ENCODE measurements around the gene GALNS.

The GALNS gene

GRCh38 chr16:88877564-88878289 is 21.0 kb upstream of the GALNS start:
- no peak for ATAC-seq
- TF ChIP-seq BACH2 (CRISPR knock-in tag; IDR thresholded peaks at IDR 0.05; ENCODE audit: borderline replicate concordance) (no peak), PPARA (CRISPR knock-in tag; IDR thresholded peaks at IDR 0.05; ENCODE audit: borderline replicate concordance) (no peak), ARNTL (CRISPR knock-in tag; IDR thresholded peaks at IDR 0.05; ENCODE audit: borderline replicate concordance, low read depth) (no peak), ESRRG (CRISPR knock-in tag; IDR thresholded peaks at IDR 0.05) (no peak), GLIS3 (CRISPR knock-in tag; IDR thresholded peaks at IDR 0.05) (no peak), CREB5 (CRISPR knock-in tag; IDR thresholded peaks at IDR 0.05; ENCODE audit: low read depth) (no peak), PATZ1 (CRISPR knock-in tag; IDR thresholded peaks at IDR 0.05; ENCODE audit: borderline replicate concordance) (no peak), ZNF565 (CRISPR knock-in tag; conservative IDR thresholded peaks at IDR 0.05; ENCODE audit: low read depth) (no peak), ISL1 (CRISPR knock-in tag; IDR thresholded peaks at IDR 0.05) (no peak), ZNF8 (CRISPR knock-in tag; IDR thresholded peaks at IDR 0.05) (no peak), TOX (CRISPR knock-in tag; IDR thresholded peaks at IDR 0.05; ENCODE audit: borderline replicate concordance) (no peak)

GRCh38 chr16:88876942-88877526 is 20.3 kb upstream of the GALNS start:
- TF ChIP-seq GLIS3 (CRISPR knock-in tag; IDR thresholded peaks at IDR 0.05) (no peak), ESRRG (CRISPR knock-in tag; IDR thresholded peaks at IDR 0.05) (no peak), PPARA (CRISPR knock-in tag; IDR thresholded peaks at IDR 0.05; ENCODE audit: borderline replicate concordance) (no peak), SNAI2 (CRISPR knock-in tag; IDR thresholded peaks at IDR 0.05) (no peak), POU6F1 (CRISPR knock-in tag; IDR thresholded peaks at IDR 0.05; ENCODE audit: borderline replicate concordance, low read depth) (no peak)
- ATAC-seq = no peak

- no peak for ATAC-seq
- TF ChIP-seq PPARA (CRISPR knock-in tag; IDR thresholded peaks at IDR 0.05; ENCODE audit: borderline replicate concordance) (no peak), ARNTL (CRISPR knock-in tag; IDR thresholded peaks at IDR 0.05; ENCODE audit: borderline replicate concordance, low read depth) (no peak), PATZ1 (CRISPR knock-in tag; IDR thresholded peaks at IDR 0.05; ENCODE audit: borderline replicate concordance) (no peak), GLIS3 (CRISPR knock-in tag; IDR thresholded peaks at IDR 0.05) (no peak), ZC3H10 (CRISPR knock-in tag; IDR thresholded peaks at IDR 0.05) (no peak), CREB5 (CRISPR knock-in tag; IDR thresholded peaks at IDR 0.05; ENCODE audit: low read depth) (no peak), ZNF565 (CRISPR knock-in tag; conservative IDR thresholded peaks at IDR 0.05; ENCODE audit: low read depth) (no peak), TSHZ2 (CRISPR knock-in tag; IDR thresholded peaks at IDR 0.05) (no peak), SNAI2 (CRISPR knock-in tag; IDR thresholded peaks at IDR 0.05) (no peak), ESRRG (CRISPR knock-in tag; IDR thresholded peaks at IDR 0.05) (no peak), ZNF8 (CRISPR knock-in tag; IDR thresholded peaks at IDR 0.05) (no peak), ZFP3 (CRISPR knock-in tag; IDR thresholded peaks at IDR 0.05) (no peak), ISL1 (CRISPR knock-in tag; IDR thresholded peaks at IDR 0.05) (no peak), BACH2 (CRISPR knock-in tag; IDR thresholded peaks at IDR 0.05; ENCODE audit: borderline replicate concordance) (no peak), OSR1 (CRISPR knock-in tag; IDR thresholded peaks at IDR 0.05) (no peak), CSRNP3 (CRISPR knock-in tag; IDR thresholded peaks at IDR 0.05) (no peak), ZFP30 (CRISPR knock-in tag; IDR thresholded peaks at IDR 0.05) (no peak), TOX (CRISPR knock-in tag; IDR thresholded peaks at IDR 0.05; ENCODE audit: borderline replicate concordance) (no peak), CSDC2 (CRISPR knock-in tag; IDR thresholded peaks at IDR 0.05) (no peak)
Measured at GRCh38 chr16:88875703-88876234, 19.0 kb upstream of the GALNS start.

Measured in SK-N-SH treated with all-trans-retinoic acid at 6 μM for 48 hours (cell line).